ENCODE measurements around the gene CNPY3.

The CNPY3 gene

DNA sequence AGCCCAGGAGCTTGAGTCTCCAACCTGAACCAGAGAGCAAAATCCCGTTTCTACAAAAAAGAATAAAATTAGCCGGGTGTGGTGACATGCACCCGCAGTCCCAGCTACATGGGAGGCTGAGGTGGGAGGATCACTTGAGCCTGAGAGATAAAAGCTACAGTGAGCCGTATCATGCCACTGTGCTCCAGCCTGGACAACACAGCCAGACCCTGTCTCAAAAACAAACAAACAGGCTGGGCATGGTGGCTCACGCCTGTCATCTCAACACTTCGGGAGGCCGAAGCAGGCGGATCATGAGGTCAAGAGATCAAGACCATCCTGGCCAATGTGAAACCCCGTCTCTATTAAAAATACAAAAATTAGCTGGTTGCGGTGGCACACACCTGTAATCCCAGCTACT, 24.8 kb upstream of the CNPY3 start:
- TF ChIP-seq, protein P1, sequence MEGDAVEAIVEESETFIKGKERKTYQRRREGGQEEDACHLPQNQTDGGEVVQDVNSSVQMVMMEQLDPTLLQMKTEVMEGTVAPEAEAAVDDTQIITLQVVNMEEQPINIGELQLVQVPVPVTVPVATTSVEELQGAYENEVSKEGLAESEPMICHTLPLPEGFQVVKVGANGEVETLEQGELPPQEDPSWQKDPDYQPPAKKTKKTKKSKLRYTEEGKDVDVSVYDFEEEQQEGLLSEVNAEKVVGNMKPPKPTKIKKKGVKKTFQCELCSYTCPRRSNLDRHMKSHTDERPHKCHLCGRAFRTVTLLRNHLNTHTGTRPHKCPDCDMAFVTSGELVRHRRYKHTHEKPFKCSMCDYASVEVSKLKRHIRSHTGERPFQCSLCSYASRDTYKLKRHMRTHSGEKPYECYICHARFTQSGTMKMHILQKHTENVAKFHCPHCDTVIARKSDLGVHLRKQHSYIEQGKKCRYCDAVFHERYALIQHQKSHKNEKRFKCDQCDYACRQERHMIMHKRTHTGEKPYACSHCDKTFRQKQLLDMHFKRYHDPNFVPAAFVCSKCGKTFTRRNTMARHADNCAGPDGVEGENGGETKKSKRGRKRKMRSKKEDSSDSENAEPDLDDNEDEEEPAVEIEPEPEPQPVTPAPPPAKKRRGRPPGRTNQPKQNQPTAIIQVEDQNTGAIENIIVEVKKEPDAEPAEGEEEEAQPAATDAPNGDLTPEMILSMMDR (IDR thresholded peaks at IDR 0.05; ENCODE audit: control insufficient read depth, extremely low read depth, insufficient read depth) = no peak
- no peak overlapping the region for H3K4me3 ChIP-seq (ENCODE audit: low read depth, low read length)

DNA sequence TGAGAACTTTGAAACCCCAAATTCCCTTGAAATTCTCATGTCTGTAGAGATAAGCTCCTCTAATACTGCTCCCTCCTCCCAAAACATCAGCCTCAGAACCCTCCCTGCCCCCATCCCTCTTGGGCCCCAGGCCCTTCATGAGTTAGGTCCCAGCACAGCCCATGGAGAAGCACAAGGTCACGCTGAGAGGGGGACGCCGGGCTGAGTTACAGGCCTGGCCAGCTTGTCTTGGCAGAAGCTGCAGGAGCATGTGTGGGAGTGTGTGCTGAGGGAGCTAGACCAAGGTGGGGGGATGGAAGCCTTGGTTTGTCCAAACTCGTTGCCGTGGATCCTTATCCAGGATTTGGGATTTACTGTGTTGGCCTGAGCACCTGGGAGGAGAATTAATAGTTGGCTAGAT, 21.9 kb upstream of the CNPY3 start:
- no peak for DNase-seq (ENCODE audit: low read depth)

More for the DNA sequence above, 24.8 kb upstream of the CNPY3 start:
- DNase-seq (ENCODE audit: low read depth) = no peak

DNA sequence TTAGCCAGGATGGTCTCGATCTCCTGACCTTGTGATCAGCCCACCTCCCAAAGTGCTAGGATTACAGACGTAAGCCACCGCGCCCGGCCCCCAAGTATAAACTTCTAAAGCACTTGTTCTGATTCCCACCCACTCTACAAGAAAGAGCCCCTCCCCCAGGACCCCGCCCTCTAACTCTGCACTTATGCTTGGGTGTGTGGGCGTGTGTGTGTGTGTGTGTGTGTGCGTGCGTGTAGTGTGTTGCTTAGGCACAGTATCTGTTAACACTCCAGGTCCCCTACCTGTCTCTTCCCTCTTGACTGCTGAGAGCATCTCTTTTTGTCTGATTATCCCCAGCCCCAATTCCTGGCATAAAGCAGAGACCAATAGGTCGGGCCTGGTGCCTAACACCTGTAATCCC, 19.4 kb upstream of the CNPY3 start:
- TF ChIP-seq, protein P1 (IDR thresholded peaks at IDR 0.05; ENCODE audit: control insufficient read depth, extremely low read depth, insufficient read depth) = no peak
- H3K4me3 ChIP-seq (ENCODE audit: low read depth, low read length) = no peak overlapping the region
- no peak for DNase-seq (ENCODE audit: low read depth)

More for the DNA sequence above, 21.9 kb upstream of the CNPY3 start:
- H3K4me3 ChIP-seq (ENCODE audit: low read depth, low read length) = no peak overlapping the region
- TF ChIP-seq, protein P1 (IDR thresholded peaks at IDR 0.05; ENCODE audit: control insufficient read depth, extremely low read depth, insufficient read depth) = no peak

DNA sequence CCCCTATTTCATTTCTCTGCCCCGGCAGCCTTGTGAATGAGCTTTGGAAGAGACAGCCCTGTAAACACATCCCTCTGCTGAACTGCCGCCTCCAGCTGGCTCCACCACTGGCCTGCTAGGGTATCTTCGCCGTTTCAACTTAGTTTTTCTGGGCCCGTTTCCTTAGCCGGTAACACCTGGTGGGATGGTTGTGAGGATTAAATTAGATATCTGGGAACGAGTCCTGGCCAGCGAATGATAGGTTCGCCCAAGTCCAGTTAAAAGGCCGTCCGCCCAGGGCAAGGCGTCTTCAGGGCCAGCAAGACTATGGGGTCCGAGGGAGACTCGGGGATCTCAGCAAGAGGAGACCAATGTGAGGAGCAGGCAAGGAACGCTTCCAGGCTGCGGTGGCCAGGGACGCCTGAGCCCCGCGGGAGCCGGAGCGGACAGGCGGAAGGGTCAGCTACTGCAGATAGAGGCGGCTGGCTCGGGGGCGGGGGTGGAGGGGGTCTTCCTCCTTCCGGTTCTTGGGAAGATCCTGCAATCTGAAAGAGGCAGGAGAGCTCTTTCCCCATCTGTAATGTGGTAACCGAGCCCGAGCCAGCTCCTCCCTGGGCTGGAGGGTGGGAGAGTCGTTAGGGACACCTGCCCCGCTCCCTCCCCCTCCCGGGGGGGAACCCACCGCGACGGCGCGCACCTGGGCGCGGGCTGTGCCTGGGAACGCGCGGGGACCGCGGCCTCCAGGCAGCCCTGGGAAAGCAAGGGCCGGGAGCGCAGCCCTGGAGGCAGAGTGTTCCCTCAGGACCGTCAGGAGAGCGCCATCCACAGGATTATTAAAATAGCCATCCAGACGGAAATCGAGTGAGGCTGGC, 17.9 kb upstream of the CNPY3 start:
- TF ChIP-seq, protein P1 (IDR thresholded peaks at IDR 0.05; ENCODE audit: control insufficient read depth, extremely low read depth, insufficient read depth) = no peak
- no peak for DNase-seq (ENCODE audit: low read depth)
- H3K4me3 ChIP-seq (ENCODE audit: low read depth, low read length) = no peak overlapping the region

DNA sequence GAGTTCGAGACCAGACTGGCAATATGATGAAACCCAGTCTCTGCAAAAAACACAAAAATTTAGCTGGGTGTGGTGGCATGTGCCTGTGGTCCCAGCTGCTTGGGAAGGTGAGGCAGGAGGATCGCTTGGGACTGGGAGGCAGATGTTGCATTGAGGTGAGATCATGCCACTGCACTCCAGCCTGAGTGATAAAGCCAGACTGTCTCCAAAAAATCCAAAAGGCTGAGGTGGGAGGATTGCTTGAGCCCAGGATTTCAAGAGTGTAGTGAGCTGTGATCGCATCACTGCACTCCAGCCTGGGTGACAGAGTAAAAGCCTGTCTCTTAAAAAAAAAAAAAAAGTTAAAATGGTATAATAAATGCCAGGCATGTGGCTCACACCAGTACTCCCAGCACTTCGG, 14.7 kb upstream of the CNPY3 start:
- H3K4me3 ChIP-seq (ENCODE audit: low read depth, low read length) = no peak overlapping the region
- DNase-seq (ENCODE audit: low read depth) = no peak
- TF ChIP-seq, protein P1 (IDR thresholded peaks at IDR 0.05; ENCODE audit: control insufficient read depth, extremely low read depth, insufficient read depth) = no peak

DNA sequence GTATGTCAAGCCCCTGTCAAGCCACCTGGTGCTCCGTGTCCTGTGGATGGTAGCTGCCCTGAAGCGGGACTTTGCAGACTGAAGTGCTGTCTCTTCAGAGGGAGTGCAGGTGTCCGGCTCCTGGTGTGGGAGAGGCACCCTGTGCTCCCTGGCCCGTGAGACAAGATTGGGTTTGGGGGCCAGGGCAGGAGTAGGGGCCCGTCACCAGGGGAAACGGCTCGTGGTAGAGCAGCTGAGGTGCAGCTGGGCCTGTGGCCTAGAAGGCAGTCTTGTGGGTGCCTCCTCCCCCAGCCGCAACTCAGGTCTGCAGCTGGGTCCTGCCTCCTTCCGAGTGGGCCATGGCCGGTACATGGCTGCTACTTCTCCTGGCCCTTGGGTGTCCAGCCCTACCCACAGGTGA, 13.5 kb upstream of the CNPY3 start, which contains the start of gene PTCRA:
Gene PTCRA (plus strand): TSS at position 322 of the 400 bp plus-strand sequence. CDS start 17 bp downstream, at position 339.
- TF ChIP-seq, protein P1 (IDR thresholded peaks at IDR 0.05; ENCODE audit: control insufficient read depth, extremely low read depth, insufficient read depth) = no peak
- no peak for DNase-seq (ENCODE audit: low read depth)
- H3K4me3 ChIP-seq (ENCODE audit: low read depth, low read length) = no peak within 1 kb of the TSS

All from LNCaP clone FGC (cell line).